MM.1S (cell line): ENCODE results near the gene TXNIP.

ENCODE experiments used
- EZH2 ChIP-seq: fragments of 300-600 bp; sonication (generic); optimal IDR thresholded peaks from 2 replicates; pipeline ENCODE3; 2017; ENCODE audit warnings: low read depth, mild to moderate bottlenecking, antibody characterized with exemption, low read length, mixed read lengths
- EZH2phosphoT487 ChIP-seq: fragments of 300-600 bp; sonication (generic); IDR thresholded peaks from 2 replicates; pipeline ENCODE4 v1.6.1; 2018; ENCODE audit warnings: antibody characterized with exemption, low read length
- TF ChIP-seq, protein P1 (sequence below): fragments of 300-600 bp; sonication (generic); IDR thresholded peaks from 2 replicates; pipeline ENCODE4 v1.5.1; 2016; ENCODE audit warnings: antibody characterized with exemption, low read length, mixed read lengths

DNA sequence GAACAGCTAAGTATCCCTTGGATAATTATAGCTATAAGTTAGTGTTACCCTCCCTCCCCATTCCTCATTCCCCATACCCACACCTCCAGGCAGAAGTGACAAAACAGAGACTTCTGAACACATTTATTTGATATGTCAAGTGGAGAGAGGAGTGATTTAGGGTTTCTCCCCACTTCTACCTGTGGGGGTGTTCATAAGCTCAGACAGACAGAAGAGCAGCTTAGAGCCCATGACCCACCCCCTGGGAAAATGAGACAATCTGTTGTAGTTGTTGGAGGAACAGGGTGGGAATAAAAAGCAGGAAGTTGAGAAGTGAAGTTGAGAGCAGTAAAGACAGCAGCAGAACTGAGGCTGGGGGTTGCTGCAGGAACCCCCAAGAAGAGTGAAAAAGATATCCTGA, 37.0 kb downstream of the TXNIP start:
- TF ChIP-seq, protein P1, sequence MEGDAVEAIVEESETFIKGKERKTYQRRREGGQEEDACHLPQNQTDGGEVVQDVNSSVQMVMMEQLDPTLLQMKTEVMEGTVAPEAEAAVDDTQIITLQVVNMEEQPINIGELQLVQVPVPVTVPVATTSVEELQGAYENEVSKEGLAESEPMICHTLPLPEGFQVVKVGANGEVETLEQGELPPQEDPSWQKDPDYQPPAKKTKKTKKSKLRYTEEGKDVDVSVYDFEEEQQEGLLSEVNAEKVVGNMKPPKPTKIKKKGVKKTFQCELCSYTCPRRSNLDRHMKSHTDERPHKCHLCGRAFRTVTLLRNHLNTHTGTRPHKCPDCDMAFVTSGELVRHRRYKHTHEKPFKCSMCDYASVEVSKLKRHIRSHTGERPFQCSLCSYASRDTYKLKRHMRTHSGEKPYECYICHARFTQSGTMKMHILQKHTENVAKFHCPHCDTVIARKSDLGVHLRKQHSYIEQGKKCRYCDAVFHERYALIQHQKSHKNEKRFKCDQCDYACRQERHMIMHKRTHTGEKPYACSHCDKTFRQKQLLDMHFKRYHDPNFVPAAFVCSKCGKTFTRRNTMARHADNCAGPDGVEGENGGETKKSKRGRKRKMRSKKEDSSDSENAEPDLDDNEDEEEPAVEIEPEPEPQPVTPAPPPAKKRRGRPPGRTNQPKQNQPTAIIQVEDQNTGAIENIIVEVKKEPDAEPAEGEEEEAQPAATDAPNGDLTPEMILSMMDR, result no peak
- TF ChIP-seq EZH2phosphoT487, result no peak
- no peak for TF ChIP-seq EZH2
